DOHH2 (cell line): ENCODE measurements around the gene ARL14.

ENCODE experiments used
- CTCF ChIP-seq: fragments of 200-600 bp; sonication (generic); IDR thresholded peaks from one replicate; pipeline ENCODE4 v1.5.1; 2014; ENCODE audit warnings: antibody characterized with exemption, mild to moderate bottlenecking, low read depth, low read length; ENCODE audit not compliant: poor library complexity, severe bottlenecking
- EZH2phosphoT487 ChIP-seq: fragments of 200-600 bp; sonication (generic); IDR thresholded peaks from 2 replicates; pipeline ENCODE4 v1.6.1; 2017; ENCODE audit warnings: borderline replicate concordance, mild to moderate bottlenecking, antibody characterized with exemption, low read length, moderate library complexity, mixed read lengths

- TF ChIP-seq CTCF (peak; percentile 23), EZH2phosphoT487 (no peak)
Observed at GRCh38 chr3:160685144-160685766, 8.3 kb downstream of the ARL14 start.
